ENCODE measurements around the gene DECR2.
A peak's percentile ranks its signal among the peaks of the same experiment; 100 is the strongest.

DECR2 gene

DNA sequence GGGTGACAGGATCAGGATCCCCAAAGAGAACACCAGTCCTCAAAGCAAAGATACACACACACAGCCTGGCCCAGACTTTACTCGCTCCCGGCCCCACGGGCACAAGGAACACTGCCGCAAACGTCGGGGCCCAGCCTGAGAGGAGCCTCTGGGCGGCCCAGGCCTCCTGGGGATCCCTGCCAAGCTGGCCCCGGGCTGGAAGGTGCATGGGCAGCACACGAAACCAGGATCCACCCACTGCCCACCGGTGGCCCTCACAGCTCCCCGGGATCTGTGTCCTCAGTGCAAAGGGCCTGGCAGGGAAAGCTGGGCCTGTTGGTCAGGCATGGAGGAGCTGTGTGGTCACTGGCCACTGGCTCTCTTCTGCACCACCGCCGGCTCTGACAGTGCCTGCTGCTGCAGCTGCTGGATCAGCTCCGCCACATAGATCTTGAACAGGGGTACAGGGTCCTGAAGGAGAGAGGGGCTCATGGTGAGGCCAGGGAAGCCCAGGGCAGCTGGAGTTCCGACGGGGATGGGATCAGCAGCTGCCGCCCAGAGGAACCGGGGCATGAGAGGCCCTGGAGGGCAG is 34.3 kb upstream of the DECR2 start:
- DNase-seq, result no peak
- H3K4me3 ChIP-seq (ENCODE audit: low read depth, low read length), result no peak overlapping the region
- peaks cover 20% of the 10 kb centered on the region for H3K36me3 ChIP-seq
- no peaks in the 10 kb centered on the region for H3K9me3 ChIP-seq
- TF ChIP-seq, protein P1, sequence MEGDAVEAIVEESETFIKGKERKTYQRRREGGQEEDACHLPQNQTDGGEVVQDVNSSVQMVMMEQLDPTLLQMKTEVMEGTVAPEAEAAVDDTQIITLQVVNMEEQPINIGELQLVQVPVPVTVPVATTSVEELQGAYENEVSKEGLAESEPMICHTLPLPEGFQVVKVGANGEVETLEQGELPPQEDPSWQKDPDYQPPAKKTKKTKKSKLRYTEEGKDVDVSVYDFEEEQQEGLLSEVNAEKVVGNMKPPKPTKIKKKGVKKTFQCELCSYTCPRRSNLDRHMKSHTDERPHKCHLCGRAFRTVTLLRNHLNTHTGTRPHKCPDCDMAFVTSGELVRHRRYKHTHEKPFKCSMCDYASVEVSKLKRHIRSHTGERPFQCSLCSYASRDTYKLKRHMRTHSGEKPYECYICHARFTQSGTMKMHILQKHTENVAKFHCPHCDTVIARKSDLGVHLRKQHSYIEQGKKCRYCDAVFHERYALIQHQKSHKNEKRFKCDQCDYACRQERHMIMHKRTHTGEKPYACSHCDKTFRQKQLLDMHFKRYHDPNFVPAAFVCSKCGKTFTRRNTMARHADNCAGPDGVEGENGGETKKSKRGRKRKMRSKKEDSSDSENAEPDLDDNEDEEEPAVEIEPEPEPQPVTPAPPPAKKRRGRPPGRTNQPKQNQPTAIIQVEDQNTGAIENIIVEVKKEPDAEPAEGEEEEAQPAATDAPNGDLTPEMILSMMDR (IDR thresholded peaks at IDR 0.05; ENCODE audit: low read depth, low read length), result no peak
- H3K27me3 ChIP-seq, result peaks cover 10% of the 10 kb centered on the region
- peaks cover 15% of the 10 kb centered on the region for H3K4me1 ChIP-seq

DNA sequence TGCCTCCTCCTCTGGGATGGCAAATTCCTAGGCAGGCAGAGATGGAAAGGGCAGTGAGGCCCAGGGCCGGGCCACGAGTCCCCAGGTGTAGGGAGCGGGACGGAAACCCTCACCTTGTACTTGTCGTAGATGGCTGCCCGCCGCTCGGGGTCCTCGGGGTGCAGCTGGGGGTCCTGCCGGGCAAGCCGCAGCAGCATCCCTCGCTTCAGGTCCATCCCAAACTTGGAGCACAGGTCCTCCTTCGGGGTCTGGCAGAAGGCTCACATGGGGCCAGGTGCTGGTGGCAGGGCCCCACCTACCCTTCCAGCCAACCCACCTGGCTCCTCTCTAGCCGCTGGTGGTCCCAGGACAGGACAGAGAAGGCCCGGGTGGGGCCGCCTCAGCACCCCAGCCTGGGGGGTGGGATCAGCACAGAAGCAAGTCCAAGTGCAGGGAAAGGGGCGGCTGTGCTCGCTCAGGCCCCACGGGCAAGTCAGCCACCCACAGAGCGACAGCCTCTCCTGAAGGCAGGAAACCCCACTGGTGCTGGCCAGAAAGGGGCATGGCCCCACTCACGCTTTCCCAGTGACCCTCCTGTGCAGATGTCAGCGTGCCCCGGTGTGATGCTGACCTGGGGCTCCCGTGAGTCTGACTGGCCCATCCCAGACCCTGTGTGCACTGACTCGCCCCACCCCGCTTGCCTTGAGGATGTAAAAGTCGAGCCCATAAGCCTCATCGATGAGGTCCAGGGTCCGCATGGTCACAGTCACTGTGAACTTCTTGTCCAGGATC is 33.1 kb upstream of the DECR2 start:
- TF ChIP-seq, protein P1 (IDR thresholded peaks at IDR 0.05; ENCODE audit: low read depth, low read length), result no peak
- Histone ChIP-seq H3K9me3 (no peaks in the 10 kb centered on the region), H3K4me3 (ENCODE audit: low read depth, low read length) (no peak overlapping the region), H3K27me3 (peaks cover 3% of the 10 kb centered on the region), H3K36me3 (peaks cover 21% of the 10 kb centered on the region), H3K4me1 (peaks cover 15% of the 10 kb centered on the region)
- DNase-seq, result no peak

- Histone ChIP-seq H3K9me3 (no peaks in the 10 kb centered on the region), H3K27me3 (no peaks in the 10 kb centered on the region), H3K36me3 (peaks cover 25% of the 10 kb centered on the region), H3K4me1 (peaks cover 15% of the 10 kb centered on the region), H3K4me3 (ENCODE audit: low read depth, low read length) (no peak overlapping the region)
- DNase-seq, result no peak
- TF ChIP-seq, protein P1 (IDR thresholded peaks at IDR 0.05; ENCODE audit: low read depth, low read length), result no peak
These were observed 32.3 kb upstream of the DECR2 start for GRCh38 chr16:369275-369865.

GRCh38 chr16:369866-370436 is 31.7 kb upstream of the DECR2 start:
- Histone ChIP-seq H3K27me3 (no peaks in the 10 kb centered on the region), H3K9me3 (no peaks in the 10 kb centered on the region), H3K4me1 (peaks cover 15% of the 10 kb centered on the region), H3K36me3 (peaks cover 25% of the 10 kb centered on the region), H3K4me3 (ENCODE audit: low read depth, low read length) (no peak overlapping the region)
- no peak for DNase-seq
- TF ChIP-seq, protein P1 (IDR thresholded peaks at IDR 0.05; ENCODE audit: low read depth, low read length), result no peak

- peak; percentile 90 for DNase-seq
- Histone ChIP-seq H3K4me1 (peaks cover 15% of the 10 kb centered on the region), H3K36me3 (peaks cover 25% of the 10 kb centered on the region), H3K4me3 (ENCODE audit: low read depth, low read length) (peak within 1 kb of the TSS; percentile 48), H3K27me3 (no peaks in the 10 kb centered on the region), H3K9me3 (no peaks in the 10 kb centered on the region)
- TF ChIP-seq, protein P1 (IDR thresholded peaks at IDR 0.05; ENCODE audit: low read depth, low read length), result no peak
These were observed 31.2 kb upstream of the DECR2 start, which contains the start of gene MRPL28 for GRCh38 chr16:370443-370842. TSS of gene MRPL28 (minus strand) at chr16:370538. CDS start at chr16:370218, 320 bp downstream.
